Measurements from ENCODE around the gene SAMD13. TPM values are rescaled to one million over a fixed set of nuclear protein-coding genes. Genes with fewer than 3 reads are reported as not detected.

The SAMD13 gene
- total and polyA plus RNA-seq, 2 donors (not counting 3 experiments of a cell fraction or from before 2014, with no cell fraction given): 1.2 to 4.8 TPM

GRCh38 chr1:84347271-84347931 is 45.9 kb downstream of the SAMD13 start:
- FAIRE-seq: no peak
- Histone ChIP-seq H3K9ac (replicated peaks; ENCODE audit: extremely low read depth, insufficient read depth, low read length) (no peak overlapping the region), H3K79me2 (ENCODE audit: control insufficient read depth, insufficient read depth, low read length) (no peaks in the 10 kb centered on the region), H3K27ac (ENCODE audit: insufficient read depth, low read depth, low read length) (no peak overlapping the region), H3K9me1 (replicated peaks; ENCODE audit: control insufficient read depth, extremely low read depth, insufficient read depth, low read length) (no peaks in the 10 kb centered on the region), H3K4me2 (ENCODE audit: insufficient read depth, low read length) (no peak overlapping the region), H2AFZ (ENCODE audit: low read depth, low read length) (no peak overlapping the region), H3K27me3 (ENCODE audit: control insufficient read depth in 2 of 2, insufficient read depth in 2 of 2, low read length in 2 of 2) (no peaks in the 10 kb centered on the region), H3K4me1 (ENCODE audit: control insufficient read depth, extremely low read depth, insufficient read depth, low read length) (no peaks in the 10 kb centered on the region), H3K36me3 (ENCODE audit: control insufficient read depth in 2 of 2, extremely low read depth in 1 of 2, insufficient read depth in 2 of 2, low read length in 2 of 2) (no peaks in the 10 kb centered on the region), H3K9me3 (replicated peaks; ENCODE audit: control insufficient read depth, insufficient read depth, low read length) (no peaks in the 10 kb centered on the region), H4K20me1 (replicated peaks; ENCODE audit: control insufficient read depth, extremely low read depth, insufficient read depth, low read length) (no peaks in the 10 kb centered on the region), H3K4me3 (replicated peaks in 1 of 3; ENCODE audit: insufficient read depth in 1 of 3, low read depth in 1 of 3, low read length in 3 of 3) (no peak overlapping the region)
- CTCF ChIA-PET: no interaction called here
- POLR2A ChIA-PET: no interaction called here
- dilution Hi-C loops (cut with MboI; ENCODE audit: extremely low pct_ligation_motif_present, low sequenced_read_pairs): no loop called here
- no TSS peak for BruUV-seq (replicated peaks)
- intact Hi-C loops (cut with micrococcal nuclease): no loop called here
- TF ChIP-seq EZH2 (IDR thresholded peaks at IDR 0.05; ENCODE audit: borderline replicate concordance, low read depth, low read length, severe bottlenecking): no peak
- TF ChIP-seq POLR2AphosphoS5 (IDR thresholded peaks at IDR 0.05; ENCODE audit: insufficient read depth, low read depth, low read length): no peak
- TF ChIP-seq GATA2 (IDR thresholded peaks at IDR 0.05; ENCODE audit: insufficient read depth, insufficient read length, low read depth, low read length): no peak
- TF ChIP-seq, protein P1, sequence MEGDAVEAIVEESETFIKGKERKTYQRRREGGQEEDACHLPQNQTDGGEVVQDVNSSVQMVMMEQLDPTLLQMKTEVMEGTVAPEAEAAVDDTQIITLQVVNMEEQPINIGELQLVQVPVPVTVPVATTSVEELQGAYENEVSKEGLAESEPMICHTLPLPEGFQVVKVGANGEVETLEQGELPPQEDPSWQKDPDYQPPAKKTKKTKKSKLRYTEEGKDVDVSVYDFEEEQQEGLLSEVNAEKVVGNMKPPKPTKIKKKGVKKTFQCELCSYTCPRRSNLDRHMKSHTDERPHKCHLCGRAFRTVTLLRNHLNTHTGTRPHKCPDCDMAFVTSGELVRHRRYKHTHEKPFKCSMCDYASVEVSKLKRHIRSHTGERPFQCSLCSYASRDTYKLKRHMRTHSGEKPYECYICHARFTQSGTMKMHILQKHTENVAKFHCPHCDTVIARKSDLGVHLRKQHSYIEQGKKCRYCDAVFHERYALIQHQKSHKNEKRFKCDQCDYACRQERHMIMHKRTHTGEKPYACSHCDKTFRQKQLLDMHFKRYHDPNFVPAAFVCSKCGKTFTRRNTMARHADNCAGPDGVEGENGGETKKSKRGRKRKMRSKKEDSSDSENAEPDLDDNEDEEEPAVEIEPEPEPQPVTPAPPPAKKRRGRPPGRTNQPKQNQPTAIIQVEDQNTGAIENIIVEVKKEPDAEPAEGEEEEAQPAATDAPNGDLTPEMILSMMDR (IDR thresholded peaks at IDR 0.05; ENCODE audit: extremely low read depth in 1 of 2, insufficient read depth in 1 of 2, low read depth in 1 of 2, low read length in 2 of 2): no peak
- TF ChIP-seq MAX (IDR thresholded peaks at IDR 0.05; ENCODE audit: insufficient read depth, insufficient read length): no peak
- TF ChIP-seq JUN (IDR thresholded peaks at IDR 0.05; ENCODE audit: borderline replicate concordance, insufficient read depth, insufficient read length, low read depth): no peak
- TF ChIP-seq FOS (IDR thresholded peaks at IDR 0.05; ENCODE audit: borderline replicate concordance, insufficient read depth, low read length): no peak
- TF ChIP-seq MYC (IDR thresholded peaks at IDR 0.05; ENCODE audit: low read depth, low read length): no peak
- TF ChIP-seq POLR2A (IDR thresholded peaks at IDR 0.05; ENCODE audit: low read depth, low read length): no peak
- no peak for DNase-seq (ENCODE audit: low read depth, low spot score)

All from endothelial cell of umbilical vein (primary cell).